HG03095 (cell line): ENCODE measurements around the gene AOC3.
"Not testable (repeated sequence)": the region's sequence is repeated elsewhere in the genome, so short reads cannot be mapped to it uniquely, and the experiment has no call there.

ENCODE experiments used
- ATAC-seq: cut with Tn5 transposase; IDR thresholded peaks from one replicate; pipeline ENCODE4 v1.9.1; 2021; ENCODE audit warnings: moderate library complexity; ENCODE audit not compliant: unreplicated experiment

The AOC3 gene

DNA sequence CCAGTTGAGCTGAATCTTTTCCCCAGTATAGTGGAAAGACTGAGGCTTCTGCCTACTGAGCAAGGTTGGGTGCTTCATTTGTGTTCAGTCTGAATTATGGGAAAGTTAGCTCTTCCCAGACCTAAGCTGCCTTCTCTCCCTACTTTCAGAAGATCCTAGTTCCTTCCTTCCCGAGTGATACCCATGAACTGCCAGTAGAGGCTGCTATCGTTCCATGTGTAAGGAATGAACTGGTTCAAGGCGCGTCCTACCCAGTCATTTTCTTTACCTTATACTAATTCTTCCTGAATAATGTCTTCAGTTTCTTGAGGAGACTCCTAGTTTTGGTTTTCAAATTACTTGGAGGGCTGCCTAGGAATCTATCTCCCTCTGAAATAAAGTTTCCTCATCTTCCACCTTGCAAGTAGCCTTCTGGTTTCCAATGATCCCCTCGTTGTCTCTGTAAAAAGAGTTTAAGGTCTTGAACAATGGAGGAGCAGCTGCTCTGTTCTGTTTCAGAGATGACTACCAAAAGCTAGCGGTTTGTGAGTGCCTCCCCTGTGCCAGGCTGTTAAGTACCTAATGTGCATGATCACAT is 7.6 kb upstream of the AOC3 start:
- ATAC-seq: no peak

DNA sequence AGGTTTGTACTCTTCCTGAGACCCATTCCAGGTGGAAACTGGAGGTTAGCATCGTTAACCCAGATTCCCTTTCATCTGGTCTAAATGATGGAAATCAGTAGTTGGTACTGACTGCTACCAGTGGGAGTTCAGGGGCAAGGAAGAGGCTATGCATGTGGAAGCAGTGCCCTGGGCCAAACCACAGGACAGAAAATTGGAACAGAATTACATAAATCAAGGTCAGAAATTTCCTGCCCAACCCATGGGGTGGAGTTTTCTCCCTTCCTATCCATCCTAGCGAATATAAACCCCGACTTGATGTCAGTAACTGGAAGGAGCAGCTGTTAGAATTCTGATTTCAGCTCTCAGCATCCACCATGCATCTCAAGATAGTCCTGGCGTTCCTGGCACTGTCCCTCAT is 6.7 kb upstream of the AOC3 start, which contains the start of gene AOC2:
AOC2 (plus strand) TSS at position 310 of the 400 bp plus-strand sequence; CDS start at position 357, 47 bp downstream.
- no peak for ATAC-seq

DNA sequence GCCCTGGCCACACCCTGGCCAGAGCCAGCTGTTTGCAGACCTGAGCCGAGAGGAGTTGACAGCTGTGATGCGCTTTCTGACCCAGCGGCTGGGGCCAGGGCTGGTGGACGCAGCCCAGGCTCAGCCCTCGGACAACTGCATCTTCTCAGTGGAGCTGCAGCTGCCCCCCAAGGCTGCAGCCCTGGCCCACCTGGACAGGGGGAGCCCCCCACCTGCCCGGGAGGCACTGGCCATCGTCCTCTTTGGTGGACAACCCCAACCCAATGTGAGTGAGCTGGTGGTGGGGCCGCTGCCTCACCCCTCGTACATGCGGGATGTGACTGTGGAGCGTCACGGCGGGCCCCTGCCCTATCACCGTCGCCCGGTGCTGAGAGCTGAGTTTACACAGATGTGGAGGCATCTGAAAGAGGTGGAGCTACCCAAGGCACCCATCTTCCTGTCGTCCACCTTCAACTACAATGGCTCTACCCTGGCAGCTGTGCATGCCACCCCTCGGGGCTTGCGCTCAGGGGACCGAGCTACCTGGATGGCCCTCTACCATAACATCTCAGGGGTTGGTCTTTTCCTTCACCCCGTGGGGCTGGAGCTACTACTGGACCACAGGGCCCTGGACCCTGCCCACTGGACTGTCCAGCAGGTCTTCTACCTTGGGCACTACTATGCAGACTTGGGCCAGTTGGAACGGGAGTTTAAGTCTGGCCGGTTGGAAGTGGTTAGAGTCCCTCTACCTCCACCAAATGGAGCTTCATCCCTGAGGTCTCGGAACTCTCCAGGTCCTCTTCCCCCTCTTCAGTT is 6.0 kb upstream of the AOC3 start:
- ATAC-seq: no peak

DNA sequence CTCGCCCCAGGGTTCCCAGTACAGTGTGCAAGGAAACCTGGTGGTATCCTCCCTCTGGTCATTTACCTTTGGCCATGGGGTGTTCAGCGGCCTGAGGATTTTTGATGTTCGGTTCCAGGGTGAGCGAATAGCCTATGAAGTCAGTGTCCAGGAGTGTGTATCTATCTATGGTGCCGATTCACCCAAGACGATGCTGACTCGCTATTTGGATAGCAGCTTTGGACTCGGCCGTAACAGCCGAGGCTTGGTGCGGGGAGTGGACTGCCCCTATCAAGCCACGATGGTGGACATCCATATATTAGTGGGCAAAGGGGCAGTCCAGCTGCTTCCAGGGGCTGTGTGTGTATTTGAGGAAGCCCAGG is 5.5 kb upstream of the AOC3 start:
- no peak for ATAC-seq

DNA sequence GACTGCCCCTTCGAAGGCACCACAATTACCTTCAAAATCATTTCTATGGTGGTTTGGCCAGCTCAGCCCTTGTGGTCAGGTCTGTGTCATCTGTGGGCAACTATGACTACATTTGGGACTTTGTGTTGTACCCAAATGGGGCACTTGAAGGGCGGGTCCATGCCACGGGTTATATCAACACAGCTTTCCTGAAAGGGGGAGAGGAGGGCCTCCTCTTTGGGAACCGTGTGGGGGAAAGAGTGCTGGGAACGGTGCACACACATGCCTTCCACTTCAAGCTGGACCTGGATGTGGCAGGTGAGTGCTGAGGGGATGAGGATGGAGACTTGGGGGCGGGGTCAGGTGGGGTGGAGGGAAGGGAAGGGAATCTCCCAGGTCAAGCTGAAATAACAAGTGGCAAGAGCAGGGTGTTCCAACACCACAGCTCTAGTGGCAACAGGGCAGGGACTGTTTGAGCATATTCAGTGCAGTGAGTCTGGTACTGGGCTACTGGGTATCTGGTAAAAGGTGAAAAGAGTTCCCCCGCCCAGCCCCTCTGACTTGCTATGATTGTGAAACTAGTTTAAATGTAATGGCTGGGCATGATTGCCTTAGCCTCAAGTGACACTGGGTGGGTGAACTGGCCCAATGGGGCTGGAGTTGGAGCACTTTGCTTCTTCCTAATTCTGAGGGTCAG is 4.9 kb upstream of the AOC3 start:
- ATAC-seq: no peak

DNA sequence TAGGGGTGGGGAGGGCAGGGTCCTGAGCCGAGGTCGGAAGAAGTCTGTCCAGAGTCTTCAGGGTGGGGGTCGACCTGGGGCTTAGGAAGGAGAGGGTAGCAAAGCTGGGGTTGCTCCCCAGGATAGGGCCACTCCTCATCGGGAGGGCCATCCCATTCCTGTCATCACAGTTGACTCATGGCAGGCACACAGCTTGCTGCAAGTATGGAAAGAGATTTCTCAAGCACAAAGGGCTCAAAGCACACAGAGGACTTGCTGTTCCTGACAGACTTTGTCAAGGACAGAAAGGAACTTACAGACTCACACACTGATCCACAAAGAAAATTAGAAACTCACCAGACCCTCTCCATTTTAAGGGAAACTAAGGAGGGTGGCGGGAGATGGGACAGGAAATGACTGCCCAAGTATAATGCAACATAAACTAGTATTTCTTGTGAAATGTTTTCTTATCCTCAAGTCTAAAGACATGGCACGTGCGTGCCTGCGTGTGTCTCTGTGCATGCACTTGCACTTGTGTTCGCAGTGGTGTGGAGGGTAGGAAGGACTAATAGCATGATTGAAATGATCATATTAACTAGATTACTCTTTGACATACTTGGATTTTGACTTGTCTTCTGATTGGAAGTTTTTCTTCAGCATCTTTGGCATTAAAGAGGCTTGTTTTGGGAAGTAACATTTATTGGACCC is 4.3 kb upstream of the AOC3 start:
- ATAC-seq: no peak

DNA sequence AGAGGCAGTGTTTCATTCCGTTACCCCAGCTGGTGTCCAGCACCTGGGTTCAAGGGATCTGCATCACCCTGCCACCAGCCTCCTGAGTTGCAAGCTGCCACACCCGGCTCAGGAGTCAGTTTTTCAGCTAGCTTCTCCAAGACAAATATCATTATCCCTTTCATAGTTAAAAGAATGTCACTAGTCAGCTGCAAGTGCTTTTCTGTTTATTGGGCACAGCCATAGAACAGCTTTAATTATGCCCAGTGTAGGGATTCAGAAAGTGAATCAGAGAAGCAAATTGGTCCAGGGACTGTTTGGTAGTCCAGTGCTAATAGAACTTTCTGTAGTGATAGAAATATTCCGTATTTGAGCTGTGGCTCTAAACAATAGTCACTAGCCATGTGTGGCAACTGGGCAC is 2.9 kb upstream of the AOC3 start:
- no peak for ATAC-seq

DNA sequence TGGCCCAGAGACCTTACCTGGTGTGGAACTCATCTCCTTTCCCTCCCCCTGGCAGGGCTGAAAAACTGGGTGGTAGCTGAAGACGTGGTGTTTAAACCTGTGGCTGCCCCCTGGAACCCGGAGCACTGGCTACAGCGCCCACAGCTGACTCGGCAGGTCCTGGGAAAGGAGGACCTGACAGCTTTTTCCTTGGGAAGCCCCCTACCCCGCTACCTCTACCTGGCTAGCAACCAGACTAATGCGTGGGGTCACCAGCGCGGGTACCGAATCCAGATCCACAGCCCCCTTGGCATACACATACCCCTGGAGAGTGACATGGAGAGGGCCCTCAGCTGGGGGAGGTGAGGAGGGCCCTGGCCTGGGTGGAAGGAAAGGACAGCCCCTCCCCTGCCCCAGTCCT is 2.0 kb upstream of the AOC3 start:
- no peak for ATAC-seq

DNA sequence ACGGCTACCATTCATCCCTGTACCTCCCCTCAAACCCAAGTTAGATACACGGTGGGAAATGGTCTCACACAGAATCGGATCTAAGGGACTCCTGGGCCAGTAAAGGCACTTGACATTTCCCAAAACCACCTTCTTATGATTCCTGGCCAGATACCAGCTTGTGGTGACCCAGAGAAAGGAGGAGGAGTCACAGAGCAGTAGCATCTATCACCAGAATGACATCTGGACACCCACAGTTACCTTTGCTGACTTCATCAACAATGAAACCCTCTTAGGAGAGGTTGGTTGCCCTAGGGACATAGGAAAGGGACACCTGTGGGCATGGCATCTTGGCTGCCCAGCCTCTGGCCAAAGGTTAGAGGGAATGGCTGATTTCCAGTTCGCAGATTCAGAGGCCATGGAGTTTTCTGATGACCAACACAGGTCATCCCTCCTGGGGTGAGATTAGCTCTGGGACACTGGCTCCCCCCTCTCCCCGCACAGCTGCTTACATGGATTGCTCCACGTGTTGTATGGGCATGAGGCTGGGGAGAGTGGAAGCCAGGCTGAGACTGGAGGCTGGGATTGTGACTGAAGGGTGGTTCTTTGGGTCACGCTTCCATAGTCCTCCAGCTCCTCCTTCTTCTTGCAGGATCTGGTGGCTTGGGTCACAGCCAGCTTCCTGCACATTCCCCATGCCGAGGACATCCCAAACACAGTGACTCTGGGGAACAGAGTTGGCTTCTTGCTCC is 1.4 kb upstream of the AOC3 start:
- no peak for ATAC-seq

DNA sequence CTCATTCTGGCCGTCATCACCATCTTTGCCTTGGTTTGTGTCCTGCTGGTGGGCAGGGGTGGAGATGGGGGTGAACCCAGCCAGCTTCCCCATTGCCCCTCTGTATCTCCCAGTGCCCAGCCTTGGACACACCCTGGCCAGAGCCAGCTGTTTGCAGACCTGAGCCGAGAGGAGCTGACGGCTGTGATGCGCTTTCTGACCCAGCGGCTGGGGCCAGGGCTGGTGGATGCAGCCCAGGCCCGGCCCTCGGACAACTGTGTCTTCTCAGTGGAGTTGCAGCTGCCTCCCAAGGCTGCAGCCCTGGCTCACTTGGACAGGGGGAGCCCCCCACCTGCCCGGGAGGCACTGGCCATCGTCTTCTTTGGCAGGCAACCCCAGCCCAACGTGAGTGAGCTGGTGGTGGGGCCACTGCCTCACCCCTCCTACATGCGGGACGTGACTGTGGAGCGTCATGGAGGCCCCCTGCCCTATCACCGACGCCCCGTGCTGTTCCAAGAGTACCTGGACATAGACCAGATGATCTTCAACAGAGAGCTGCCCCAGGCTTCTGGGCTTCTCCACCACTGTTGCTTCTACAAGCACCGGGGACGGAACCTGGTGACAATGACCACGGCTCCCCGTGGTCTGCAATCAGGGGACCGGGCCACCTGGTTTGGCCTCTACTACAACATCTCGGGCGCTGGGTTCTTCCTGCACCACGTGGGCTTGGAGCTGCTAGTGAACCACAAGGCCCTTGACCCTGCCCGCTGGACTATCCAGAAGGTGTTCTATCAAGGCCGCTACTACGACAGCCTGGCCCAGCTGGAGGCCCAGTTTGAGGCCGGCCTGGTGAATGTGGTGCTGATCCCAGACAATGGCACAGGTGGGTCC is 607 bp downstream of the AOC3 start:
- ATAC-seq: not testable (repeated sequence)

DNA sequence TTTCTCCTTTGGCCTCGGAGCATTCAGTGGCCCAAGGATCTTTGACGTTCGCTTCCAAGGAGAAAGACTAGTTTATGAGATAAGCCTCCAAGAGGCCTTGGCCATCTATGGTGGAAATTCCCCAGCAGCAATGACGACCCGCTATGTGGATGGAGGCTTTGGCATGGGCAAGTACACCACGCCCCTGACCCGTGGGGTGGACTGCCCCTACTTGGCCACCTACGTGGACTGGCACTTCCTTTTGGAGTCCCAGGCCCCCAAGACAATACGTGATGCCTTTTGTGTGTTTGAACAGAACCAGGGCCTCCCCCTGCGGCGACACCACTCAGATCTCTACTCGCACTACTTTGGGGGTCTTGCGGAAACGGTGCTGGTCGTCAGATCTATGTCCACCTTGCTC is 1.4 kb downstream of the AOC3 start:
- ATAC-seq: no peak

DNA sequence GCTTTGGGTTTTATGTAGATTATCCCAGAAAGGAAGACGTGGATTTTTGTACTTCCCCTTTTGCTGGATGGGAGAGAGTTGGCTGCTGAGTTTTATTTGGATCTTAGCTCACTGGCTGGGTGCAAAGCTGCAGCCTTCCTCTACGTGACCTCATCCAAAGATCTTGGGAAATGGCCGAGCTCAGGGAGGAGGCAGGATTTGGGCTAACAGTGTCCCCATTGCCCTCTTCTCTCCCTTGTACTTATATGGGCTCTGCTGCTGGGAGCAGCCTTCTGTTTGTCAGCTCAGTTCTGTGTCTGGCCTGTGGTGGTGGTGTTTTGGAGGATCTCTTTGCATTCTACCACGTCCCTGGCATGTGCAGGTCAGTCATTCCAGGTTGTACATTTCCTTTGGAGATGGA is 2.0 kb downstream of the AOC3 start:
- ATAC-seq: no peak

DNA sequence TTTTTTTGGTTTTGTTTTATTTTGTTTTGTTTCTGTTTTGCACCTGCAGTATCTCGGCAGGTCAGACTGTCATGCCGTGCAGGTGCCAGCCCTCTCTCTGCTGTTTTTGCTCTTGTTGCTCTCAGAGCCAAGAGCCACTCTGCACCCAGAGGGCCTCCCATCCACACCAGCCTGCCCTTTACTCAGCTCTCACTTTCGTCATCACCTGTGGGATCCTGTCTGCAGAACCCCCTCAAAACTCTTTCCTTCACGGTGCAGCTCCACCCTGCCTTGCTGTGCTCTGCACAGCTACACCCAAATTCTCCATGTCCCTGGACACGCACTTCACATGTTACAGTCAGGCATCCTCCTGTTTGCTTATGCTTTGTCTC is 2.6 kb downstream of the AOC3 start:
- ATAC-seq: no peak

DNA sequence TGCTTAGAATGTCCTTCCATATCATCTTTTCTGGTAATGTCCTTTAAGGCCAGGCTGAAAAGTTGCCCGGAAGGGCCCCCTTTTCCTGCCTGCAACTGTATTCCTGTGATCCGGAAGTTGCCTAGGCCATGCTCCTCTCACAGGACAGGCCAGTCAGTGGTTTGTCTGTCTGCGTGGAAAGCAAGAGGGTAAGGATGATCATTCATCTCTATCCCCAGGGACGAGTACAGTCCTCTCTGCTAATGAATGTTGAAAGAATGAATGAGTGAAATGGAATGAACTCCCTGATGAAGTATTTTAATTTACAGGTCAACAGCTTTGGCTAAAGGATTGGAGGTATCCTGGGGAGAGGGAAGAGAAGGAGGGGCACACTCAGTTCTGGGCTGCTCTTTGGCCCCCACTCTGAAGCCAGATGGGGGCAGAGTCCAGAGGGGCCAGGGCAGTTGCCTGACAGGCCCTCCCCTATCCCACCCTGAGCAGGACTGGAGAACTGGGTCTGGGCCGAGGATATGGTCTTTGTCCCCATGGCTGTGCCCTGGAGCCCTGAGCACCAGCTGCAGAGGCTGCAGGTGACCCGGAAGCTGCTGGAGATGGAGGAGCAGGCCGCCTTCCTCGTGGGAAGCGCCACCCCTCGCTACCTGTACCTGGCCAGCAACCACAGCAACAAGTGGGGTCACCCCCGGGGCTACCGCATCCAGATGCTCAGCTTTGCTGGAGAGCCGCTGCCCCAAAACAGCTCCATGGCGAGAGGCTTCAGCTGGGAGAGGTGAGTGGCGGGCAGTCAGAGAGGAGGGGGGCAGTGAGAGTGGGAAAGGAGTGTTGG is 3.2 kb downstream of the AOC3 start:
- no peak for ATAC-seq

DNA sequence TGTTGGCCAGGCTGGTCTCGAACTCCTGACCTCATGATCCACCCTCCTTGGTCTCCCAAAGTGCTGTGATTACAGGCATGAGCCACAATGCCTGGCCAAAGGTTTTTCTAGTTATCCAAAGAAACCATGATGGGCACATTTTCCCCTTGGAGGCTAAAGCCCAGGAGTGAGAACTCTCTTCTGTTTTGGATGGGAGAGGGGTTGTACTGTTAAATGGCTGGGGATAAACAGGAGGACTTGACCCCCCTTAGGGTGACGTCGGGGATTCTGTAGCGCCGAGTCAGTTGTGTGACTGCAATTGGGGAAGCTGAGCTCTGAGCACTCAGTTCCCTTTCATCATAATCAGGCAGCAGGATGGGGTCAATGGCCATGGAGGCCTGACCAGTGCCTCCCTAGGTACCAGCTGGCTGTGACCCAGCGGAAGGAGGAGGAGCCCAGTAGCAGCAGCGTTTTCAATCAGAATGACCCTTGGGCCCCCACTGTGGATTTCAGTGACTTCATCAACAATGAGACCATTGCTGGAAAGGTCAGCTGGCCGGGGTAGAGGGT is 4.1 kb downstream of the AOC3 start:
- no peak for ATAC-seq

DNA sequence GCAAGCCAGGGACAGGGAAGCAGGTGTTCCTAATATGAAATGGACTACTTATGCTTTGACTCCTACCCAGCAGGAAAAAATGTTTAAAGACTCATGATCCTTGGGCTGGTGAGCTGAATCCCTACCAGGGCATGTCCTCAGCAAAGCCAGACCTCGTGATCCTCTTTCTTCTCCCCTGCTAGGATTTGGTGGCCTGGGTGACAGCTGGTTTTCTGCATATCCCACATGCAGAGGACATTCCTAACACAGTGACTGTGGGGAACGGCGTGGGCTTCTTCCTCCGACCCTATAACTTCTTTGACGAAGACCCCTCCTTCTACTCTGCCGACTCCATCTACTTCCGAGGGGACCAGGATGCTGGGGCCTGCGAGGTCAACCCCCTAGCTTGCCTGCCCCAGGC is 5.1 kb downstream of the AOC3 start:
- ATAC-seq: not testable (repeated sequence)

DNA sequence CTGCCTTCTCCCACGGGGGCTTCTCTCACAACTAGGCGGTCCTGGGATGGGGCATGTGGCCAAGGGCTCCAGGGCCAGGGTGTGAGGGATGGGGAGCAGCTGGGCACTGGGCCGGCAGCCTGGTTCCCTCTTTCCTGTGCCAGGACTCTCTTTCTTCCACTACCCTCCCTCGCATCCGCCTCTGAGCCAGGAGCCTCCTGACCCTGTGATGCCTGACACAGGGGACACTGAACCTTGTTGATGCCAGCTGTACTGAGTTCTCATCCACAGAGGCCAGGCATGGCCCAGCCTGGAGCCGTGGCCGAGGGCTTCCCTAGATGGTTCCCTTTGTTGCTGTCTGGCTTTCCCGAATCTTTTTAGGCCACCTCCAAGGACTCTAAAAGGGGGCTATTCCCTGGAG is 5.5 kb downstream of the AOC3 start:
- ATAC-seq: not testable (repeated sequence)

DNA sequence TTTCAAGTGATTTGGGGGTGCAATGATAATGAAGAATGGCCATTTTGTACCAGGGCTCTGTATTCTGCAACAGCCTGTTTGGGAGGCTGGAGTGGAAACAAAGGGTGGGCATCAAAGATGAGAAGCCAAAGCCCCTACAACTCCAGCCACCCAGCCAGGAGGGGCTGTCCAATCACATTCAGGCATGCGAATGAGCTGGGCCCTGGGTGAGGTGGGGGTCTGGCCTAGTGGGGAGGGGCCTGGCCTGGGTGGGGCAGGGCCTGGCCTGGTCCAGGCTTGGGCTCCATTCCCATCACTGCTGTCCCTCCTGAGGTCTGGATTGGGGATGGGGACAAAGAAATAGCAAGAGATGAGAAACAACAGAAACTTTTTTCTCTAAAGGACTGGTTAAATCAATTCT is 6.4 kb downstream of the AOC3 start:
- no peak for ATAC-seq

DNA sequence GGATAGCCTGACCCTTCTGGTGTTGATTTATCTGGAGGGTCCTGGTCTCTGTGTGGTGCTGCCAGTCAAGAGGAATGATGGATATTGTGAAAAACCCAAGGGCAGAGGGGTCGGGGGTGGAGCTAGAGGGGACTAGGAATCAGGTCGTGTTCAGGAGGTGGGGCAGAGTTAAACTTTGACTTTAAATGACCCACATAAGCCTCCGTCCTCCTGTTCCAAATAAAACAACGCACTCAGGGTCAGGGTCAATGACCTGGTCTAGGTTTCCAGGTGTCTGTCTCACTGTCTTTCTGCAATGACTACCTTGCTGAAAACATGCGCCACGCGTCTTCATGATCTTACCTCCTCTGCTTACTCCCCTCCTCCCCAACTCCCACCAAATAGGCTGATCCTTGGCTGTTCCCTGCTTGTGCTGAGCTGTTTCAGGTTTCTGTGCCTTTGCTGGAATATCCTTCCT is 14.7 kb downstream of the AOC3 start:
- no peak for ATAC-seq
